GM19240 (cell line): ENCODE results near the gene CYTH2.
"Not testable (repeated sequence)": the region's sequence is repeated elsewhere in the genome, so short reads cannot be mapped to it uniquely, and the experiment has no call there.

Experiments used
- DNase-seq: peaks from one replicate; pipeline ENCODE4 v3.0.0; 2011; ENCODE audit warnings: low spot score; ENCODE audit not compliant: insufficient read length

The CYTH2 gene

DNA sequence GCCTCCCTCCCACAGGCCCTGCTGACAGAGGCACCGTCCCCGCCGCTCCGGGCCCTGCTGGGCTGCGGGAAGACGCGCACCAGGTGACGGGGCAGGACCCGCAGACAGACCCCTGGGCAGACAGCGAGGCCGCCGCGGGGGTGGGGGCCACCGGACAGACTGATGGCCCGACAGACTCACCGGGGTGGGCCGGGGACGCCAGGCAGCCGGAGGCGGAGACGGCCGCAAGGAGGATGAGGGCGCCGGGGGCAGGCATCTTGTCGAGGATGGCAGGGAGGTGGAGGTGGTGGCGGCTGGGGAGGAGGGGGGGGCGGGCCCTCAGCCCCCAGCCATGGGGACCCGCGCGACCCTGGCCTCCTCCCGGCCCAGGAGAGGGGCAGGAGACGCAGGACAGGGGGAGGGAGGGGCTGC lies 42.2 kb downstream of the CYTH2 start:
- no peak for DNase-seq

DNA sequence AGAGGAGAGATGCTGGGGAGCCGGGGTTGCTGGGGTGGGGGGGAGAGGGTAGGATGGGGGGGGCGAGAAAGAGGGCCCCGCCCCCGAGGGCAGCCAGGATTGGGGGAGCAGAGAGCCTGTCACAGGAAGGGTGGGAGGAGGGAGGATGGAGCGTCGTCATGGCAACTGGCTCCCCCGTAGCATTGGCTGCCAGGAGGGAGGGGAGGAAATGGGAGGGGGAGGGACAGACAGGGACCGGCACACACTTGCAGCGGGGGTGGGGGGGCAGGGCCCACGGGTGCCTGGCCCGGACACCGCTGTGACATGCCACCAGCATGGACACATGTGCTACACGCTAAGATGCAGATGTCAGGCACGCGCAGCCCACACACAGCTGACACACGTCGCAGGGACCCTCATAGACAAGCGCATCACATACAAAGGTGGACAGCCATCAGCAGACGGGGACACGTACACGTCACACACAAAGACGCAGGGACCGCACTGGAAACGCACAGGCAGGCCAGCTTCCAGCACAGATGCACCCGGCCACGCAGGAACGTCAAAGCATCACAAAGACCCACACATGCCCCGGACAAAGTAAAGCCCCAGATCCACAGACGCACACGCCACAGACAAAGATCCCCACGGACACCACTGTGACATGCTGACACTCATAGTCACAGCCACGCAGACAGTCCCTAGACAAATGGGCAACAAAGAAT lies 42.8 kb downstream of the CYTH2 start, which contains the start of gene LMTK3:
Gene LMTK3, minus strand, starts transcription at position 36 of the 704 bp plus-strand sequence. CDS start 259 bp downstream, outside the sequence.
- DNase-seq, result no peak

DNA sequence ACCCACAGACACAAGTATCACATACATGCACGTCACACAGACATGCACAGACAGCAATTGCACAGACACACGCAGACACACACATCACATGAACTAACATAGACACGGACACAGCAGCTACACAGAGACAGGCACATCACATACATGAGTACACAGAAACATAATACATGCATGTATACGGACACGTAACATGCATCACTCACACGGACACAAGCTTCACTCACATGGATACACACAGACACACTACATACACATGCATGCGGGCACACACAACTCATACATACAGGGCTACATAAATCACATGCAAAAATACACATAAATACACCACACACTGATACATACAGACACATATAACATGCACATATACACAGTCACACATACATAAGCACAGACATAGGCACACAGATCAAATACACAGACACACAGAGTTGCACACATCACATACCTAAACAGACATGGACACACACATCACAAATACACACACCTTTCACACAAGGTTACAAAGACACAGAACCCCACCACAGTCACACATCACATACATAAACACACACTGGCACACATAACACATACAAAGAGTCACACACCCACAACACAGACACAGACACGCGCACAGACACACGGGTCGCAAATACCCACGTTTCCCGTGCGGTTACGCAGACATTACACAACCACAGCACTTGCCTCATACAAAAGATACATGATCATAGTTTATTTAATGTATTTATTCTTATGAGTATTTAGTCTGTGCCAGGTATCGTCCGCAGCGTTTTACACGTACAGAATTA lies 43.5 kb downstream of the CYTH2 start:
- DNase-seq, result no peak

DNA sequence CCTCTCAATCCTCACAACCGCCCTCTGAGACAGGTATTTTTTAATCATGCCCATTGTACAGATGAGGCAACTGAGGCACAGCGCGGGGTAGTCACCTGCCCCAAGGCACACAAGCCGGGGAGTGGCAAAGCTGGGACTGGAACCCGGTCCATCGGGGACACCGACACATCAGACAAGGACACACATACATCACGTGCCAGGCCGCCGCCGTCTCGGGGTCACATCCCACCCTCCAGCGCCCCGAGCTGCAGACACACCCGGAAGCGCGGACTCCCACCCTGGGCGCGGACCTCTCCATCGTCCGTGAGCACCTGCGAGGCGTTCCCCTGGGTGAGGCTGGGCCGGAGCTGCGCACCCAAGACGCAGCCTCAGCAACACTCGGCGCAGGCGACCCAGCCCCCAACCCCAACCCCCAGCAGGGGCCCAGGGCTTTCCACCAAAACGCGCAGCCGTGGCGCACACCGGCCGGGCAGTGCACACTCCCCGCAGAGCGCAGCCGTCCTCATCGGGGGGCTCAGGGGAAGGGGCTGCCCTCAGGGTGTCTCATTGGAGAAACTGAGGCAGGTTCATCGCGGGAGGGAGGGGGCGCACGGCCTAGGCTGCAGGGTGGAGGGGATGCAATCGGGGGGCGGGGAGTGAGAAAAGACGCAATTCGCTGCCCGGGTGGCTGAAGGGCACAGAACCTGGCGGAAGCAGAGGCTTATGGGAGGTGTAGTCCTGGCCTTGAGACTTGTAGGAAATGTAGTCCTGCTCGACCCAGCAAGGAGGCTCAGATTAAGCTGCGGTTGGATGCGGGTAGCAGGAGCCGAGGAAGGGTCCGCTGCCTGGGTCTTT lies 44.3 kb downstream of the CYTH2 start:
- DNase-seq, result peak; percentile 86

DNA sequence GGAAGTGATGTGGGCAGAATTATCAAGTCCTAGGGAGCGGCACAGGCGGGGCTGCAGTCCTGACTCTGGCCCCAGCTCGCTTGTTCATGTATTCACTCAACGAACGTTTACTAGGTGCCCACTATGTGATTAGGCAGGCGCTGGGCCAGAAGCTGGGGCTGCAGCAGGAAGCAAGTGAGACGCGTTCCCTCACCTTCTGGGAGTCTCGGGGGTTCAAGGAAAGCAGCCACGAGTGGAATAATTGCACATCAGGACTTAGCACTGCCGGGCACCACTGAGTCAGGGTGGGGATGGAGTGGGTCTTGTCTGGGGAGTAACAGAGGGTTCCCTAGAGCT lies 44.9 kb downstream of the CYTH2 start:
- DNase-seq, result no peak

DNA sequence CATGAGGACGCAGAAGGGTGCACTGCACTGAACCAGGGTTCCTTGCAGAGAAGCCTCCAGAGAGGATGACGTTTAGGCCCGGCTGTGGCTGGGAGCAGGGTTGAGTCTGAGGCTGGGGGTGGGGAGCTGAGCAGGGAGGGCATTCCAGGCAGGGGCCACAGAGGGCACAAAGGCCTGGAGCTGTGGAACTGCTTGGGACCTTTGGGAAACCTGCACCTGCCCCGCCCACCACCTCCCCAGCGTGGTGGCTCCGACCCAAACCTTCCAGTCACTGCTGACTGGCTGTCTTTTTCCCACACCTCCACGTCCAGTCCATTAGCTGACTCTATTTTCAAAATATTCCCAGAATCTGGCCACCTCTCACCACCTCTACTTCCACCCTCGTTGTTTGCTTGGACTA lies 47.4 kb downstream of the CYTH2 start:
- no peak for DNase-seq

DNA sequence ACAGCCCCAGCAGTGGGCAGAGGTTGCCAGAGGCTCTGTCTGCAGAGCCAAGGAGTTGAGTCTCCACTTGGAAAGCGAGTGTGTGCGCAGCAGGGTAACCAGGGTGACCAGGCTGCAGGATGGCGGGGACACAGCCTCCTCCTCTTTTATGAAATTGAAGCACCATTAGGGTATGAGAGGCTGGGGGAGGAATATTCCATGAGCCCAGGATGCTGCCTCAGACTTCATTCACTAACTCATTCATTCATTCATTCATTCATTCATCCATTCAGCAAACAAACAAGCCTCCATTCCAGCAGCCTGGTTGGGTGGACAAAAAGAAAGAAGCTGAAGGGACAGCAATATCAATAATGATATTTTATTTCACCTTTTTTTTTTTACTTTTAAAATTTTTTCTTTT lies 49.0 kb downstream of the CYTH2 start:
- DNase-seq, result no peak

DNA sequence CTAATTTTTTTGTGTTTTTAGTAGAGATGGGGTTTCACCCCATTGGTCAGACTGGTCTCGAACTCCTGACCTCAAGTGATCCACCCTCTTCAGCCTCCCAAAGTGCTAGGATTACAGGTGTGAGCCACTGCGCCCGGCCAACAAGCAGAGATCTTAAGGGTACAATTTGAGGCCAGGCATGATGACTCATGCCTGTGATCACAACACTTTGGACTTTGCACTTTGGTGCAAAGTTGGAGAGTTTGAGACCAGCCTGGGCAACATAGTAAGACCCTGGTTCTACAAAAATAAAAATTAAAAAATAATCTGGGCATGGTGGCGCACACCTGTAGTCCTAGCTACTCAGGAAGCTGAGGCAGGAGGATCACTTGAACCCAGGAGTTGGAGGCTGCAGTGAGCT lies 50.3 kb downstream of the CYTH2 start:
- not testable (repeated sequence) for DNase-seq

DNA sequence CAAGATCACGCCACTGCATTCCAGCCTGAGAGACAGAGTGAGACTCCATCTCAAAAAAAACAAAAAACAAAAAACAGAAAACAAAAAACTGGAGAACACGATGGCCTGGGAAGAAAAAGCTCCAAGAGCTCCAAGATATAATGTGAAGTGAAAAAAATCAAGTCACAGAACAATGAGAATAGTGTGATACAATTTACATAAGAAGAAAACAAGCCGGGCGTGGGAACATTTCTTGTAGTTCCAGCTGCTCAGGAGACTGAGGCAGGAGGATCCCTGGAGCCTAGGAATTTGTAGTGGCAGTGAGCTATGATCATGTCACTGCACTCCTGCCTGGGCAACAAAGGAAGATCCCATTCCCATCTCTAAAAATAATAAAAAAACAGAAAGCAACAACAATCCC lies 51.0 kb downstream of the CYTH2 start:
- DNase-seq, result no peak

DNA sequence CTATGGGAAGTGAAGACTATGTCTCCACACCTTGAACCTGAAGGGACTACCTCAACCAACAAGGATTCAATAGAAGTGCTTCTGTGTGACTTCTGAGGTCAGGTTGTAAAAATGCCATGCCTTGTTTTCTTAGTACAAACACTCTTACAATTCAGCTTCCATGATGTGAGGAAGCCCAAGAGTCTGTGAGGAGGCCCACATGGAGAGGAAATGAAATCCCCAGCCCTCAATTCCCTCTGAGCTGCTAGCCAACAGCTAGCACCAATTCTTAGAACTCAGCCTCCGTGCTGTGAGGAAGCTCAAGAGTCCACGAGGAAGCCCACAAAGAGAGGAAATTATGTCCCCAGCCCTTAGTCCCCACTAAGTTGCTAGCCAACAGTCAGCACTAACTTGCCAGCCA lies 55.1 kb downstream of the CYTH2 start:
- DNase-seq, result no peak

DNA sequence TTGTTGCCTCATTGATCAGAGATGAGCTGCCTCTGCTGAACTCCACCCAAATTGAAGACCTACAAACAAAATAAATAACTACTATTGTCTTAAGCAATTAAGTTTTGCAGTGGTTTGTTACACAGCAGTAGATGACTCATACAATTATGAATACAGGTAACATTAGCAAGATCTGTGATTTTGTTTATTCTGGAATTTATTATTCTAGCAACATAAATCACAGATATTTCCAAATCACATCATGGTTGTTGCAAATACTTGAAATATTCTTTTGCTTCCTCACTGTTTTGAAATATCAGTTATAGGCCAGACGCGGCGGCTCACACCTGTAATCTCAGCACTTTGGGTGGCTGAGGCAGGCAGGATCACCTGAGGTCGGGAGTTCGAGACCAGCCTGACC lies 55.6 kb downstream of the CYTH2 start:
- no peak for DNase-seq

DNA sequence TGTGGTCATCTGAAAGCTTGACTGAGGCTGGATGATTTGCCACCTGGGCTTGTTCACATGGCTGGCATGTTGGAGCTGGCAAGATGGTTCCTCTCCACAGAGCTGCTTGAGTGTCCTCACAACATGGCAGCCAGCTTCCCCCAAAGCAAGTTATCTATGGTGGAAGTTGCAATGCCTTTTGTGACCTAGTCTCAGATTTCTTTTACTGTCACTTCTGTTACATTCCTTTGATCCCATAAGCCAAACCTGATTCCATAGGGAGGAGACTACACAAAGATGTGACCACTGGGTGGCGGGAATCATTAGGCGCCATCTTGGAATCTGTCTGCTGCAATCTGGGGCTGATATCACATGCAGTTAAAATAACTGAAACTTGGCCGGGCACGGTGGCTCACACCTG lies 60.0 kb downstream of the CYTH2 start:
- DNase-seq, result no peak

DNA sequence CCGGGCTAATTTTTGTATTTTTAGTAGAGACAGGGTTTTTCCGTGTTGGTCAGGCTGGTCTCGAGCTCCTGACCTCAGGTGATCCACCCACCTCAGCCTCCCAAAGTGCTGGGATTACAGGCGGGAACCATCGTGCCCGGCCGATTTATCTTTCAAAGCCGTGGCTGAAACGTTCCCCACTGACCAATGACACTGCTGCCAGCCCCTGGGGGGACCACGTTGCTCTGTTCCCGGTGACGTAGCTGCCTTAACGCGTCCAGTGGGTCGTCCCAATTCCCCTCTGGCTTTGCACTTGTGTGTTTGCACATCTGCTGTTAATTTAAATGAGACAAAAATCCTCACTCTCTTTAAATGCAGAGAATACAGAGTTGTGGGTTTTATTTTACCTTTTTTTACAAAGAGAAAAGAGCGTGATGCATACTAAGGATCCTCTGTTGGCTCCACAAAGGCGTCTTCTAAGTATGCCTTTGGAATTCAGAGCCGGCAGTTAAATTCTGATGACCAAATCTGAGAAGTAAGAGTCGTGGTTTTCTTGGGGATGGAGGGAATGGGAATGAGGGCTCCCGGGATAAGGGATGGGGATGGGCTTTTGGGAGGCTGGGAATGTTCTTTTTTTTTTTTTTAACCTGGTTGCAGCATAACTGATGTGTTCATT lies 61.0 kb downstream of the CYTH2 start:
- DNase-seq, result no peak

DNA sequence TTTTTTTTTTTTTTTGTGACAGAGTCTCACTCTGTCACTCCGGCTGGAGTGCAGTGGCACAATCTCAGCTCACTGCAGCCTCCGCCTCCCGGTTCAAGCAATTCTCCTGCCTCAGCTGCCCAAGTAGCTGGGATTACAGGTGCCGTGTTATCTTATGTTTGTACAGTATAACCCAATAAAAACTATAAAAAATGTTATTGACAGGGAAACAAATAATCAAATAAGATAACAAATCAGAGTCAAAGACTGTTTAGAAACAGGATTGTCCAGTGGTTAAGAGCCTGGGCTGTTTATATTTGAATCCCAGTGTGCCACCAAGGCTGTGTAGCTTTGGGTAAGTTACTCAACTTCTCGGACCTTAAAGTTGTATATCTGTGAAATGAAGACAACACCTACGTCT lies 61.6 kb downstream of the CYTH2 start:
- no peak for DNase-seq
